ENCODE results near the gene KIAA0319L. TPM values are rescaled to one million over a fixed set of nuclear protein-coding genes. Genes with fewer than 3 reads are reported as not detected.

Gene KIAA0319L
- total and polyA plus RNA-seq, 2 experiments from 2014 or later = 27.2 to 75.1 TPM

- H3K4me3 ChIP-seq = no peak overlapping the region
- no peak overlapping the region for H2AFZ ChIP-seq
- H3K27ac Mint-ChIP-seq = no peak overlapping the region
- H3K4me3 Mint-ChIP-seq = no peak overlapping the region
- H3K36me3 Mint-ChIP-seq (ENCODE audit: low read depth) = peaks cover 24% of the 10 kb centered on the region
- no peak for TF ChIP-seq ZNF462 (CRISPR knock-in tag; IDR thresholded peaks at IDR 0.05)
- TF ChIP-seq EZH2phosphoT487 (IDR thresholded peaks at IDR 0.05; ENCODE audit: unreplicated experiment) = no peak
- no peak for TF ChIP-seq POLR2AphosphoS5 (IDR thresholded peaks at IDR 0.05; ENCODE audit: low read depth)
- TF ChIP-seq CREB1 (CRISPR knock-in tag; IDR thresholded peaks at IDR 0.05; ENCODE audit: low read depth) = no peak
- TF ChIP-seq STAT1 (IDR thresholded peaks at IDR 0.05; ENCODE audit: unreplicated experiment) = no peak
- TF ChIP-seq CTCF (conservative IDR thresholded peaks at IDR 0.05; ENCODE audit: low read depth in 2 of 2) = no peak
- no peak for TF ChIP-seq ZNF331 (CRISPR knock-in tag; IDR thresholded peaks at IDR 0.05; ENCODE audit: low read depth)
- TF ChIP-seq ZNF114 (CRISPR knock-in tag; IDR thresholded peaks at IDR 0.05) = no peak
- no peak for TF ChIP-seq REST (IDR thresholded peaks at IDR 0.05; ENCODE audit: unreplicated experiment)
- no peak for TF ChIP-seq EZH2 (IDR thresholded peaks at IDR 0.05; ENCODE audit: low read depth, unreplicated experiment)
- ATAC-seq (no peak), DNase-seq (ENCODE audit: low spot score) (no peak)
- peaks cover 41% of the 10 kb centered on the region for H3K27me3 Mint-ChIP-seq (ENCODE audit: insufficient read depth, low read depth, poor library complexity)
- H3K4me1 ChIP-seq (ENCODE audit: insufficient read depth) = peaks cover 4% of the 10 kb centered on the region; the same call in 1 of the 2 replicates
- no peaks in the 10 kb centered on the region; the same call in 2 of the 3 replicates for H3K9me3 Mint-ChIP-seq
- H3K36me3 ChIP-seq (ENCODE audit: insufficient read depth) = no peaks in the 10 kb centered on the region; the same call in 1 of the 2 replicates
- peaks cover 15% of the 10 kb centered on the region for H3K4me1 Mint-ChIP-seq
- peaks cover 51% of the 10 kb centered on the region for H3K27me3 ChIP-seq (ENCODE audit: insufficient read depth)
- H3K79me2 ChIP-seq (replicated peaks; ENCODE audit: insufficient read depth) = no peaks in the 10 kb centered on the region
- H3F3A ChIP-seq (replicated peaks; ENCODE audit: low read depth) = peaks cover 16% of the 10 kb centered on the region; the same call in 1 of the 2 replicates
- H4K20me1 ChIP-seq (replicated peaks; ENCODE audit: insufficient read depth) = peaks cover 7% of the 10 kb centered on the region; the same call in 1 of the 2 replicates
- H3K4me2 ChIP-seq = no peak overlapping the region
- H3K9me2 ChIP-seq (ENCODE audit: insufficient read depth) = no peaks in the 10 kb centered on the region
- no peak overlapping the region for H3K27ac ChIP-seq (ENCODE audit: low read depth)
Measured at GRCh38 chr1:35567947-35568558, 10.8 kb upstream of the KIAA0319L start.

Measured in GM23338 (cell line).